GM19025 (cell line): ENCODE results near the gene JPT2.

Experiments
- ATAC-seq: cut with Tn5 transposase; IDR thresholded peaks from one replicate; pipeline ENCODE4 v1.9.1; 2021; ENCODE audit warnings: mild to moderate bottlenecking, low read depth, moderate library complexity; ENCODE audit not compliant: unreplicated experiment

Gene JPT2, protein sequence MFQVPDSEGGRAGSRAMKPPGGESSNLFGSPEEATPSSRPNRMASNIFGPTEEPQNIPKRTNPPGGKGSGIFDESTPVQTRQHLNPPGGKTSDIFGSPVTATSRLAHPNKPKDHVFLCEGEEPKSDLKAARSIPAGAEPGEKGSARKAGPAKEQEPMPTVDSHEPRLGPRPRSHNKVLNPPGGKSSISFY

DNA sequence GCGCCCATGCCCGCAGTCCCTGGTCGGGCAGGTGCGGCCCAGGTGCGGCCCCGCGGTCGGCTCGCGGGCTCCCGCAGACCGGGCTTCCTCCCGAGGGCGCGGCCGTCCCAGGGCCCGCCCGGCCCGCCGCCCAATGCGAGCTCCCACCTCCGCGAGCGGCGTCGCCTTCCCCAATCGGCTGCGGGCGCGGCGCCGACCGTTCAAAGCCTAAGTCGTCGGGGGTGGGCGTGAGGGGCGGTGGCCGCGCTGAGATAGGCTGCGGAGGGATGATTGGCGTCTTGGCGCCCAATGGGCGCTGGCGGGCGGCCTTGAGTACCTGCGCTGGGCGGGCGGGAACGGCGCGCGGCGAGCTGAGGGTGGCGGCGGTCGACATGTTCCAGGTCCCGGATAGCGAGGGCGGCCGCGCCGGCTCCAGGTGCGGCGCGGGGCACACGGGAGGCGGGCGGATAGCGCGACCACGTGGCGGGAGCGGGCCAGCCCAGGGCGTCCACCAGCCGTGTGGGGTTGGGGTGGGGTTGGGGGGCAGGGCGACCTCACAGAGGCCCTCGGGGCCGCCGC is at the start of gene JPT2:
Gene JPT2, plus strand, starts transcription at position 338 of the 558 bp plus-strand sequence. Its CDS starts 34 bp downstream, at position 372.
- ATAC-seq: peak; percentile 96

DNA sequence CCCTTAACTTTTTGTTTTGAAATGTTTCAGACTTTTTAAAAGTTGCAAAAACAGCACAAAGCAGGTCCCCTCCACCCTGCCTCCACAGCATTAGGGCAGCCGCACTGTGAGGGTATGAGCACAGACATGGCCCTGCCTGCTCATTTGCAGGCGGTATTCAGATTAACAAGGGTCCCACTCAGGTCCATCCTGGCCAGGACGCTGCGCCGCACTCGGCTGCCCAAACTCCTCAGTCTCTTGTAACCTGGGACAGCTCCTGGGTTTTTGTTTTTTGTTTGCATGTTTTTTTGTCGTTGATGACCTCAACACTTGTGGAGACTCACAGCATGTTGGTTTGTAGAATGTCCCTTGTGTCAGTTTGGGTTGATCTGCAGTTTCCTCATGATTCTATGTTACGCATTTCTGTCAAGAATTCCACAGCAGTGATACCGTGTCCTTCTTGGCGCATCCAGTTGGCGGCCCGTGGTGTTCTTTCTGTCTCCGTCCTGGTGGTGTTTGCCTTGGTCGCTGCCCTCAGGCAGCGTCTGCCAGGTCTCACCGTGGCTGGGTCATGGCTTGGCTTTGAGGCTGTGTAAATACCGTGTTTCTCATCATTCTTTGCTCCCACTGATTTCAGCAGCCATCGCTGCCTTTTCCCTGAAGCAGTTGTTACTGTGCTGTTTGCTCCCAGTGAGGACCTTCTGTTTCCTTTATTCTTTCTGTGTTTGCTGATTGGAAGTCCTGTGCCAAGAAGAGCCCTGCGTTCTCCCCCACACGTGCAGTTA is 47.4 kb upstream of the JPT2 start:
- no peak for ATAC-seq

DNA sequence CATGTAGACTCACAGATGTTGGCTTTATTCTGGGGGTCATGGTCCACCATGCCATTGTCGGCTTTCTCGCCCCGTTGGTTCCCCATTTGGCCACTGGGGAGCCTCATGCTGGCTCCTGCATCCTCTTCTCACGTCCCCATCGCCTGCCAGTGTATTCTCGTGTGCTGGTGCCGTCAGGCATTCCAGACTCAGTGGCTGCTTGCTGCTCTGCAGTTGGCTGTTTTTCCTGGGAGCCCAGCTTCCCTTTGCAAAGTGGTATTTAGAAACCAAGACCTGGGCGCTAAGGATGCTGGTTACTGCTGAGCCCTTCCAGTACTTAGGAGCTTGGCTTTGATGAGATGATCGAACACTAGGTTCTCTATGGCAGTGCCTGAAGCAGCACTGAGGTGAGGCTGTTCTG is 46.8 kb upstream of the JPT2 start:
- ATAC-seq: no peak

DNA sequence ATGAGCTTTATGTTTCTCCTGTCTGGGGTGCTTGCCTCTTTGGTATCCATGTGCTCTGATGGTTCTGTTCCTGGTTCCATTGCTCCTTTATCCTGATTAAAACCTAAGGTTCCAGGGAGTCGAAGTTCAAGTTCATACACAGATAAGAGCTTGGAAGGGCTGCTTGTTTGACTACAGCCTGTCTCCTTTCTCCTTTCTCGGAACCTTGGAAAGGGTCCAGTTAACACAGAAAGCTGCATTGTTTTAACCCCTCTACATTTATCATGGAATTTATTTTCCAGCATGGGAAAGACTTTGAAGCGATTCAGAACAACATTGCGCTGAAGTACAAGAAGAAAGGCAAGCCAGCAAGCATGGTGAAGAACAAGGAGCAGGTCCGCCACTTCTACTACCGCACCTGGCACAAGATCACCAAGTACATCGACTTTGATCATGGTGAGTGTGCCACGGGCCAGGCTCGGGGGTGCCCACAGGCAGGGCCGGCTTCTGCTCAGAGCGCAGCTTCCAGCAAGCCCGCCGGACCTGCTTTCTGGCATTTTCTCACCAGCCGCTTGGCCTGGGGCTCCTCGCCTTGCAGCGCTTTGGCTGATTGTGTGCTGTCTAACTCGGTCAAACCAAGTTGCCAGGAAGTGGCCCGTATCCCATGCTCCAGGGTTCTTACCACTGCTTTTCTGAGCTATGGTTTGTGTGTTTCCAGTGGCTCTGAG is 46.0 kb upstream of the JPT2 start:
- no peak for ATAC-seq

DNA sequence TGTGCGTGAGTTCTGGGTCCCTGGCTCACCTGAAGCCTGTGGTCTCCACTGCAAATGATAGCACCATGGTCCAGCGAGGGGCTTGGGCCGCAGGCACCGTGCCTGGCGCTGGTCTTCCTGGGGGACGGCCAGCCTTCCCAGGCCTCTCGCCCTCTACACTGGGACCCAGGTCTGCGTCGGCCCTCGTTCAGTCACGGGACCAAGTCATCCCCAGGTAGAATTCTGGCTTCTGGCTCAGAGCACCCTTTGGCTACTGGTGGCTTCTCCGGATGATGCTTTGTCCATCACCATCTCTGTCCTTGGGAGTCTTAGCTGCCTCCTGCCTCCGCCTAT is 45.5 kb upstream of the JPT2 start:
- ATAC-seq: no peak

DNA sequence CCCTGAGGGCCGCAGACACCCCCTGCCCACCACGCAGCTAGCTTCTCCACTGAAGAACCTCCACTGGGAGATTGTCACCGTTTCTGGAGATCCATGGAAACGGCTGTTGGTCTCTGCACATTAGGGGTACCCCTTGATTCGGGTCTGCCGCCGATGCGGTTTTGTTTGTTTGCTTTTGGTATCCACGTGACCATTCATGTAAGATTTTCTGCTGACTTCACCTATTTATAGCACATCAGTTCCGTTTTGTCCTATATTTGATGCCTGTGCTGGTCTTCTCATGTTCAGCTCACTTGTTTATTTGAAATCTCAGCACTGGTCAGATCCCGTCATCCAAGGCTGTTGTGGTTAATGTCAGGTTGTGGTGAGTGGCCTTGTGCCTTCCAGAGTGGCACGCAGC is 44.8 kb upstream of the JPT2 start:
- no peak for ATAC-seq

DNA sequence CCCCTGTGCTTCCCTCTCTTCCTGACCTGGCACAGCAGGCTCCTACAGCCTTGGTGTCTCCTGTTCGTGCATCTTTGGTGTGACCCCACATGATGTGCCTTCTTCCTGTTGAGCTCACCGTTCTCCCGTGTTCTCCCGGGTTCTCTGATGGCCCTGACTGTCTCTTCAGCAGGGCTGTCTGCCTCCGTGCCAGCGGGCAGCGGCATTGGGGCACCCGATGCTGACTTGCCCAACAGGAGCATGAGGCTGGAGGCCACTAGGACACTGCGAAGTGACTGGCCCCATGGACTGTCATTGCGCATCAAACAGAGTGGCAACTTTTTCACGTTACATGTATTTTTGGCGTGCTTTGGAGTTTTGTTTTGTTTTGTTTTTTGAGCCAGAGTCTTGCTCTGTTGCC is 43.5 kb upstream of the JPT2 start:
- no peak for ATAC-seq

DNA sequence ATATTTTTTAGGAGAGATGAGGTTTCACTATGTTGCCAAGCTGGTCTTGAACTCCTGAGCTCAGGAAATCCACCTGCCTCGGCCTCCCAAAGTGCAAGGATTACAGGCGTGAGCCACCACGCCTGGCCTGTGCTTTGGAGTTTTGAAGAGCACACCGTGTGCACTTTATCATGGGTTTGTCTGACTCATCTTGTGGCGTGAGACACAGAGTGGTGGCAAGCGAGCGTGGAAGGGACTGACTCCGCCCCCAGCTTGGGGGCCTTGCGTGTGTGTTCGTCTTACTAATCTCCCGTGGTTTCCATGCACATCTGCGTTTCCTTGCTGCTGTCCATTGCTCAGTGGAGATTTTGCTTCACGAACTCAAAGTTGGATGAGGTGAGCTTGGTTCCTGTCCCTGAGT is 43.0 kb upstream of the JPT2 start:
- ATAC-seq: no peak

DNA sequence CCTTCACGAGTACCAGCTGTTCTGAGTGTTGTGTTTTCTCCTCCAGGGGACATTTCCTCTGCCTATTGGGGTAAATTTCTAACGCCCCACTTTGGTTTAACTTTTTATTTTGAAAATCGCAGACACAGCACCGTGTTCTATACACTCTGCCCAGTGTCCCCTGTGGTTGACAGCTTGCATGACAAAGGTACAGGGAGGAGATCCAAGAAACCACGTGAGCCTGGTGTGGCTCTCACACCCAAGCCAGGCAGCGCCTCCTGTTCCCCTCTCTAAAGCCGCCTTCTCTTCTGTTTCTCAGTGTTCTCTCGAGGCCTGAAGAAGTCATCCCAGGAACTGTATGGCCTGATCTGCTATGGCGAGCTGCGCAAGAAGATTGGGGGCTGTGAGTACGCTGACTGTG is 40.6 kb upstream of the JPT2 start:
- no peak for ATAC-seq

DNA sequence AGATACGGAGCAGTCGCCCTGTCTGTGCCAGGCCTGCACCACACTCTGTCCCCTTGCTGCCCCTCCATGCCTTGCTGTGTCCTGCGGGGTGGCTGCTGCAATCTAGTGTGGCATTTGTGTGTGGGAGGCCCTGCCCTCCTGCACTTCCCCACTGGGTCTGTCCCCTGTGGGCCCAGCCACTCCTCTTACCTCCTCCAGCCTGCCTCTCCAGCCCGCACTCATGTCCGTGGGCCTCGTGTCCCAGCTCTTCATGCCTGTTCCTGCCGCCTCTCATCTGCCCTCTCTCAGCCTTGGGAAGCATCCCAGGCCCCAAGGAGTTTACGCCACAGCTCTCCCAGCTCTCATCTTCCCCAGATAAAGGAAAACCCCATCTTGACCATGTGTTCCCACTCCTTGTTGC is 39.3 kb upstream of the JPT2 start:
- ATAC-seq: no peak

DNA sequence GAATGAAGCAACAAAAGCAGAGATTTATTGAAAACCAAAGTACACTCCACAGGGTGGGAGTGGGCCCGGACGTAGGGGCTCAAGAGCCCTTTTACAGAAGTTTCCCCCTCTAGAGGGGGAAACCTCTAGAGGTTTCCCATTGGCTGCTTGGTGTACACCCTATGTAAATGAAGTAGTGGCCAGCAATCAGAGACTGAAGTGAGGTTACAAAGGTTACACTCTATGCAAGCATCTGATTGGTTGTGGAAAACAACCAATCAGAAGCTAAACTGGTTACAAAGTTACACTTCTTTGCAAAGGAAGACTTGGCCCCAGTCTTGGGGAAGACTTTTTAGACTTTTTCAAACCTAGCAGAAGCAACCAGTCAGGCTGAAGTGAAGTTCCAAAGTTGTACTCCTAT is 38.8 kb upstream of the JPT2 start:
- ATAC-seq: no peak

DNA sequence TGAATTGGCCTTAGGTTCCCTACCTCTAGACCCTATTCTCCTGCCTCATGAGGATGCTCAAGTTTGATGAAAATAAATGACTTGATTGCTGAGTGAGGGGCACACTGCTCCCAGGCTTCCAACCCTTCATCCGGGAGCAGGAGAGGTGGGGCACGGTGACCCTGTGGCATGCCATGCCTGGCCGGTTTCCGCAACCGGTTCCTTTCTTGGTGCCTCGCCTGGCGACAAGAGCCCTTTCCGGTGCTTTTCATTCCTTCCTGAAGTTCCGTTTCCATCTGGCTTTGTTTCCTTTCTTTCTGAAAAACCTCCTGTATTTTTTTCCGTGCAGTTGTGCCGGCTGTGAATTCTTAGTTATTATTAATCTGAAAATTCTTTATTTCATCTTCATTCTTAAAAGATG is 38.2 kb upstream of the JPT2 start:
- no peak for ATAC-seq

DNA sequence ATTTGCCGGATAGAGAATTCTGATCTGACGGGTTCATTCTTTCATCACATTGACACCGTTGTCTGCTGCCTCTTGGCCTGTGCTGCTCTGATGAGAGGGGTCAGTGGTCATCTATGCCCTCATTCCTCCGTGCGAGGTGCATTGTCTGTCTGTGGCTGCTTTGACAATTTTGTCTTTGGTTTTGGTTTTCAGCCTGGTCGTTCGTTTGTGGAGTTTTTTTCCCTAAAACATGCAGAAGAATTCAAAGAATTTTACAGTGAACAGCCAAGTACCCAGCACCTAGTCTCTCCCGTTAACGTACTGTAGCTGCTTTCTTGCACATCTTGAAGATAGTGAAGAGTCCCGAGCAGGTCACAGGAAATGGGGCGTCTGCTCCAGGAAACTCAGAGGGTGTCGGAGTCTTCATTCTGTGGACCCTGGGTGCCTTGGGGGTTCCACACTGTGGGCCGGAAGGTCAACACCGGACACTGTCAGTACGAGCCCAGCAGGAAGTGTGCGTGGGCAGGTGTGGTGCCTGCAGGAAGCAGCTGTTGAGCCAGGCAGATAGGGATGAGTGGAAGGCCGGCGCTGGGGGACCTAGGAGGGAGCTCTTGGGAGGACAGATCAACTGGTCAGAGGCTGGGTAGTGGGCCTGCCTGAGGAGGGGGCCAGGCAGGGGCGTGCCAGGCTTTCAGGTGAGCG is 37.7 kb upstream of the JPT2 start:
- no peak for ATAC-seq

DNA sequence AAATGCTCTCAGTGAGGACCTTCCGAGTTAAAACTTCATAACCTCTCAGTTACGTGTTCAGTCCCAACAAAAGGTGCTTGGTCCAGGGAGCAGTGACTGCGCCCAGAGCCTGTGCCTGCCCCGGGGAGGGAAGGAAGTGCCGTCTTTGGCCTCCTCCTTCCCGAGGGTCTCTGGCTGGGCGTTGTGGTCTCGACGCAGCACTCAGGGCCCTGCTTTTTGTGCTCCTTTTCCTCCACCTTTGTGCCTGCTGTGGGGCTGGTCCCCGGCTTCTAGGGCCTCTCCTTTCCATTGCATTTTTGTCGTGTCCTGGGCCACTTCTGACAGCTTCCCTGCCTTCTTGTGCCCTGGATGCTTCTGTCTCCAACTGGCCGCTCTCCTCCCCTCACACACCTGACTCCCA is 36.8 kb upstream of the JPT2 start:
- no peak for ATAC-seq

DNA sequence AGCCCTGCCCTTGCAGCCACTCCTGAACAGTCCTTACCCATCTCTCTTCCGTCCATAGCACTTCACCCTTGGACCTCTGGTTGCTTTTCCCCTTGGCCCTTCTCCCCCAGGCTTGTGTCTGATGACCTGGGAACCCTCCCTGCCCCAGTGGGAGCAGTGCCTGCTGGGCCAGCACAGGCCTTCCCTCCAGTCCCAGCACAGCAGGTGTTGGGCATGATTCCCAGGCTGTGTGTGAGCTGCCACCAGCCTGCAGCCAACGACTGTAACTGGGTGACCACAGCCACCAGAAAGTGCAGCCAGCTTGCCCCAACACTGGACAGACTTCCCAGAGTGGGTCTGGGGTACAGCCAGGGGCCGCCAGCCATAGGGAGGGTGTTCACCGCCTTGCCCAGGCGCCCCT is 35.9 kb upstream of the JPT2 start:
- no peak for ATAC-seq

DNA sequence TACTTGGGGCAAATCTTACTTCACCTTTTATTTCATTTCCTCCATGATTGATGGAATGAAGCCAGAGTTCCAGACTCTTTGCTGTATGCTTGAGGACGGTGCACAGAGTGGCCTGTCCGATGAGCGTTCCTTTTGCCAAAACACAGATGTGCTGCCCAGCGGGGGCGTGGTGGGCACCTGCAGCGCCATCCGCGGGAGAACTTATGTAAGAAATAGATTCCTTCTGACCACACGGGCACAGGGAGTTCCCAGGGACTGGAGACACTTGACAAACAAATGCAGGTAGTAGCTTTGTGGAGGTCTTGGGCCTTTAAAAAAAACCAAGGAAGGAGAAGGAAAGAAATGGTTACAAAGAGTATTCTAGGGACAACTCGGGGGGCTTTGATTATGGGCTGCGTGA is 35.3 kb upstream of the JPT2 start:
- ATAC-seq: no peak

DNA sequence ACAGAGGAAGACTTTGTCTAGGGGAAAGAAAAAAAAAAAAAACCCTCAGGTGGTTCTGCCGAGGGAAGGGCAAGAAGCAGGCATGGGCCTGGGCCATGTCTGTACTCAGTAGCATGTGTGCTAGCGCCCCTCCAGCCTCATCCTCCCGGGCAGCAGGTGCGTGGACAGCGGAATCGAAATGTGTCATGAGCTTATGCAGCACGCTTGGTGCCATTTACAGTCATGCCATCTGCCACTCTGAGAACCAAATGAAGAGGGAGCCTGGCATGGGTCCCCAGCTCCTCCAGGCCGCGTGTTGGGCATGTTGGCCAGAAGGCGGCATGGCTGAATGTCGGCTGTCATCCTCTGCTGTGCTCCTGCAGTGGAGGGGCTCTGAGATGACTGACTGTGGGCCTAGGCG is 34.6 kb upstream of the JPT2 start:
- ATAC-seq: no peak

DNA sequence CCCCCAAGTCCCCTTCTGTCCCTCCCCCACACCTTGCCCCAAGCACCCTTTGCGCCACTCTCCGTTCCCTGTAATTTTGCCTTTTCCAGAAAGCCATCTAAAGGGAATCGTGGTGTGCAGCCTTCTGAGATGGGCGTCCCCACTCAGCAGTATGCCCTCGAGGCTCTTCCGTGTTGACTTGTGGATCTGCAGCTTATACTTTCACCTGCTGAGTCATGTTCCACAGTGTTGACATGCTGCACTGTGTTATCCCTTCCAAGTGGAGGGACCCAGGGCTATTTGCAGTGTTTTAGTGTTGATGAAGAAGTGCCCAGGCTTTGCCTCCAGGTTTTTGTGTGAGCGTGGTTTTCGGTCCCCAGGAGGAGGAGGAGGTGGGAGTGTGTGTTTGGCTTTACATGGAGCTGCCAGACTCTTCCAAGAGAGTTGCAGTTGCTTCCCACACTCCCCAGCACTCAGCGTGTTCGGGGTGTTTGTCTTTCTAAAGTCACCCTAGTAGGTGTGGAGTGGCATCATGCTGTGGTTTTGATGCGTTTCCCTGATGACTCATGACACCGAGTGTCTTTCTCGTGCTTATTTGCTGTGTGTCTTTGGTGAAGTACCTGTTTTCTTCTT is 32.1 kb upstream of the JPT2 start:
- no peak for ATAC-seq

DNA sequence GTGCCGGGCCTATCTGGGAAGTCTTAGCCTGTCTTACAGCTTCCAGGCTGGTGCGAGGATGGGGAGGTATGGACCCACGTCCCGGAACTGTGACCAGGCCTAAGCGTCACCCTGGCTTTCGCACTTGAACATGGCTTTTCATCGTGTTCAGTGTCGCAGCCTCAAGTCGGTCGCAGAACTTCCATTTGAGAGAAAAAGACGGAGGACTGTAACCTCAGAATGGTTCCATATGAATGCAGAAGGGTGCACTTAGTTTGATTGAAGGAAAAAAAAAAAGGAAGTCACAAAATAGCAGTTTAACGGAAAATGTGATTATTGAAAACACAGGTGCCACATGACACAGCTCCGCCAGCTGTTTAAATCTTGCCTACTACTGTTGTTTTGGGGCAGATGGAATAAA is 30.2 kb upstream of the JPT2 start:
- no peak for ATAC-seq

DNA sequence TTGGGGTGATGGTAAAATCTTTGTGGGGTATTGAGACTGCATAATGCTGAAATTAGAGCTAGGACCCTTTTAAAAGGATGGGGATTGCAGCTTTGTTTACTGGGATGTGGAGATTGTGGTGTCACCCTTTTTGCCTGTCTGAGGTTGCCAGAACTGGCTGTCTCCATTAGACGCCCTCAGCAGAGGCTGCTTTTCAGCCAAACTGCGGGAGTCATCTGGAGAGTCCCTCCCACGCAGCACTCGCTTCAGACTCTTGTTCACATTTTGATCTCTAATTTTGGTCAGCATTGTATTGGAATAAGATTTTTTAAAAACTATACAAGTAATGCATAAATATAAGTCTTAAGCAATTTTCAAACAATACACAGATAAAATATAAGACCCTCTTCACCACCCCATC is 27.9 kb upstream of the JPT2 start:
- no peak for ATAC-seq
